Left lung (tissue), 10 donors: Measurements from ENCODE around the gene STXBP1. TPM values are rescaled to one million over a fixed set of nuclear protein-coding genes. Genes with fewer than 3 reads are reported as not detected.

Experiments used
- ATAC-seq: fragments of 200-7000 bp; cut with Tn5 transposase; one replicate; pipeline ENCODE4 v1.9.1; 2020; ENCODE audit warnings: moderate library complexity
- DNase-seq, 4 donors: peaks; one replicate each; pipeline ENCODE4 v3.0.0-alpha.2; 2013 to 2020
- H3K27ac ChIP-seq, 2 donors: fragments of 200-600 bp; sonication (generic) in 1 of 2; one replicate each; pipeline versions ENCODE4 v1.5.0 to v1.8.0; 2020 to 2021
- H3K27me3 ChIP-seq, 2 donors: fragments of 200-600 bp; sonication (generic) in 1 of 2; one replicate each; pipeline versions ENCODE4 v1.5.0 to v1.8.0; 2020 to 2021
- H3K36me3 ChIP-seq, 2 donors: fragments of 200-600 bp; sonication (generic) in 1 of 2; one replicate each; pipeline versions ENCODE4 v1.5.0 to v1.8.0; 2020 to 2021
- H3K4me1 ChIP-seq, 2 donors: fragments of 200-600 bp; one replicate each; pipeline ENCODE4 v1.8.0; 2021
- H3K4me3 ChIP-seq, 2 donors: fragments of 200-600 bp; sonication (generic) in 1 of 2; one replicate each; pipeline versions ENCODE4 v1.5.0 to v1.8.0; 2020 to 2021; ENCODE audit warnings: mild to moderate bottlenecking in 1 of 2
- H3K9me3 ChIP-seq, 2 donors: fragments of 200-600 bp; sonication (generic) in 1 of 2; one replicate each; pipeline versions ENCODE4 v1.5.0 to v1.8.0; 2020 to 2021
- CTCF ChIP-seq, 2 donors: fragments of 200-600 bp; sonication (generic) in 1 of 2; IDR thresholded peaks; one replicate each; pipeline versions ENCODE4 v1.5.0 to v1.8.0; 2021; ENCODE audit warnings: antibody characterized with exemption in 2 of 2
- intact Hi-C, 2 donors: fragments of 100-400 bp; cut with DNase I; formaldehyde crosslinking; loops; one replicate each; pipeline versions ENCODE4 v1.11.2 to v1.14.2; 2022
- polyA plus RNA-seq, 6 donors: library from polyadenylated mRNA; unstranded; fragments of 120-200 nt; gene quantifications; one replicate each; pipeline ENCODE4 v1.2.1, GENCODE V29; 2013; ENCODE audit not compliant: insufficient read length in 6 of 6
- total RNA-seq, 2 donors: library from RNA; stranded (reverse); fragmentation: NEBNext Ultra II Directional; extraction: Animal tissue kit (Norgen Biotek cat#: 25700); gene quantifications; one replicate each; pipeline ENCODE4 v1.2.1, GENCODE V29; 2021
- donor health status: DM: no; HTN: yes; CAD: no.
- donor health status: DM: no; HTN: no; CAD: no.

STXBP1 gene
- total and polyA plus RNA-seq, 8 donors: 40.7 to 76.7 (median 48.8) TPM

DNA sequence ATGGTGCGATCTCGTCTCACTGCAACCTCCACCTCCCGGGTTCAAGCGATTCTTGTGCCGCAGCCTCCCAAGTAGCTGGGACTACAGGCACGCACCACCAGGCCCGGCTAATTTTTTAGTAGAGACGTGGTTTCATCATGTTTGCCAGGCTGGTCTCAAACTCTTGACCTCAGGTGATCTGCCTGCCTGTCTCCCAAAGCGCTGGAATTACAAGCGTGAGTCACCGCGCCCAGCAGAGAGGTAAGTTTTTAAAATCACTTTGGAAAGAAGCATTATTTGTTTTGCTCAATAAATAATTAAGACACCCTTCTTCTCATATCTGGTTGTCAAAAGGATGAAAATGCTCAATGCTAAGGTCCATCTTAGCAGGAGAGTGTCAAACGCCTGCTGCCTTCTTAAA is 48.5 kb upstream of the STXBP1 start:
- ATAC-seq (no peak), DNase-seq (no peak)
- Histone ChIP-seq H3K27ac (peak overlapping the region; percentile 86), H3K4me3 (peak overlapping the region in 1 of 2 donors; percentile 17), H3K36me3 (peaks cover 0 to 49% of the 10 kb centered on the region in 2 donors), H3K4me1 (peaks cover 45 to 87% of the 10 kb centered on the region in 2 donors), H3K9me3 (no peaks in the 10 kb centered on the region), H3K27me3 (peaks cover 0 to 16% of the 10 kb centered on the region in 2 donors)
- TF ChIP-seq CTCF (IDR thresholded peaks at IDR 0.05): no peak
- intact Hi-C loops: no loop called here

DNA sequence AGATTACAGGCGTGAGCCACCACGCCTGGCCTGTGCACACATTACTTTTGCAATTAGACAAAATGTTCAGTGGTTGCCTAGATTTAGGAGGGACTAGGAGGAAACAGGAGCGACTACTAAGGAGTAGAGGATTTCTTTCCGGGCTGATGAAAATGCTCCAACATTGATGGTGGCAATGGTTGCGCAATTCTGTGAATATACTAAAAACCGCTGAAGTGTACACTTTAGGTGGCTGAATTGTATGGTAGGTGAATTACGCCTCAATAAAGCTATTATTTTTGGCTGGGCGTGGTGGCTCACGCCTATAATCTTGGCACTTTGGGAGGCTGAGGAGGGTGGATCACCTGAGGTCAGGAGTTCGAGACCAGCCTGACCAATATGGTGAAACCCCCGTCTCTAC is 46.8 kb upstream of the STXBP1 start:
- no peak for TF ChIP-seq CTCF (IDR thresholded peaks at IDR 0.05)
- H3K9me3 ChIP-seq: no peaks in the 10 kb centered on the region
- intact Hi-C loops: no loop called here
- peaks cover 0 to 22% of the 10 kb centered on the region in 2 donors for H3K27me3 ChIP-seq
- peaks cover 44 to 81% of the 10 kb centered on the region in 2 donors for H3K4me1 ChIP-seq
- ATAC-seq (no peak), DNase-seq (no peak)
- H3K36me3 ChIP-seq: peaks cover 0 to 32% of the 10 kb centered on the region in 2 donors
- H3K27ac ChIP-seq: peak overlapping the region; percentile 33 to 86
- no peak overlapping the region for H3K4me3 ChIP-seq

DNA sequence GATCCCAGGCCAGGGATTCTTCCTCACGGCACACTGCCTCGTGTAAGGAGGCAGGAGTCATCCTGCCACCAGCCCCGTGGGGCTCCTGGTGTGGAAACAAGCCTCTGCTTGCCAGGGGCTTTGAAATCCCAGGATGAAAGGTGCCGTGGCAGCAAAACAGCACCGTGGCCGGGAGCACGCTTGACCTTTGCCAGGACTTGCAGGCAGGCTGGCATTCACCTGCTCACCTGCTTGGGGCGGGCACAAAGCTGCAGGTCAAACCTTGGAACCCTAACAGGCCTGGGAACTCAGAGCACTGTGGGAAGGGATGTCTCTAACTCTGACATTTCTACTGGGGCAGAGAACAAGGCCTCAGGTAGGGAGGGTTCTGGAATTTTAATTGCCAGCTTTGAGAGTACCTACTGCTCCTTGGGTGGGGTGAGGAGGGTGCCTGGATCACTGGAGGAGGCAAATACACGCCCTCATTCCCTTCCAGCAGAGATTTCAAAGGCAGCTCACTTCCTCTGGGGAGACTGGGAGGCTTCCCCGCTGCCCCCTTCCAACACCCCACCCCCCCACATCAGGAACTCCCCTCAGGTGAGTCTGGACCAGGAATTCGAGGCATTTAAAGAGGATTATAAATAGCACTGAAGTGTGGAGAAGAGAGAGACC is 45.6 kb upstream of the STXBP1 start:
- no peaks in the 10 kb centered on the region for H3K9me3 ChIP-seq

GRCh38 chr9:127567035-127567729 is 44.9 kb upstream of the STXBP1 start:
- no peaks in the 10 kb centered on the region for H3K9me3 ChIP-seq
- ATAC-seq (peak; percentile 57), DNase-seq (peak in 3 of 4 donors; percentile 78 to 86 (median 79))
- H3K4me1 ChIP-seq: peaks cover 33 to 76% of the 10 kb centered on the region in 2 donors
- H3K27me3 ChIP-seq: peaks cover 0 to 22% of the 10 kb centered on the region in 2 donors
- H3K27ac ChIP-seq: peak overlapping the region; percentile 86
- peaks cover 0 to 24% of the 10 kb centered on the region in 2 donors for H3K36me3 ChIP-seq
- no peak for TF ChIP-seq CTCF (IDR thresholded peaks at IDR 0.05)
- H3K4me3 ChIP-seq: peak overlapping the region; percentile 81 to 92
- intact Hi-C loops: no loop called here

More for the DNA sequence above, 45.6 kb upstream of the STXBP1 start:
- H3K27me3 ChIP-seq: peaks cover 0 to 22% of the 10 kb centered on the region in 2 donors
- intact Hi-C loops: no loop called here
- H3K36me3 ChIP-seq: peaks cover 0 to 24% of the 10 kb centered on the region in 2 donors
- peak in 2 of 4 donors; percentile 67 to 76 for DNase-seq
- ATAC-seq: peak; percentile 29
- peak overlapping the region; percentile 81 to 92 for H3K4me3 ChIP-seq
- no peak for TF ChIP-seq CTCF (IDR thresholded peaks at IDR 0.05)
- H3K27ac ChIP-seq: peak overlapping the region; percentile 86
- H3K4me1 ChIP-seq: peaks cover 40 to 81% of the 10 kb centered on the region in 2 donors
